Heart left ventricle (tissue), 16 donors: Measurements from ENCODE around the gene ENTR1. TPM values are rescaled to one million over a fixed set of nuclear protein-coding genes. Genes with fewer than 3 reads are reported as not detected.
"Not testable (repeated sequence)": the region's sequence is repeated elsewhere in the genome, so short reads cannot be mapped to it uniquely, and the experiment has no call there.

Experiments used
- ATAC-seq, 4 donors: fragments of 200-7000 bp; cut with Tn5 transposase; one replicate each; pipeline ENCODE4 v1.9.1; 2020 to 2022; ENCODE audit warnings: moderate library complexity in 4 of 4, mild to moderate bottlenecking in 3 of 4, moderate number of reproducible peaks in 1 of 4
- DNase-seq, 5 donors: peaks; one replicate each; pipeline ENCODE4 v3.0.0-alpha.2; 2020
- H3K27ac ChIP-seq, 12 donors: fragments of 200-600 bp; sonication (generic) in 4 of 12; one replicate each; pipeline versions ENCODE4 v1.5.0 to v1.8.0; 2016 to 2022; ENCODE audit warnings: mild to moderate bottlenecking in 2 of 12
- H3K27me3 ChIP-seq, 9 donors: fragments of 200-600 bp; sonication (generic) in 2 of 9; one replicate each; pipeline versions ENCODE4 v1.5.1 to v1.8.0; 2016 to 2022; ENCODE audit warnings: mild to moderate bottlenecking in 3 of 9
- H3K36me3 ChIP-seq, 9 donors: fragments of 200-600 bp; sonication (generic) in 2 of 9; one replicate each; pipeline versions ENCODE4 v1.5.0 to v1.8.0; 2018 to 2022; ENCODE audit warnings: mild to moderate bottlenecking in 2 of 9
- H3K4me1 ChIP-seq, 12 donors: fragments of 200-600 bp; sonication (generic) in 4 of 12; one replicate each; pipeline versions ENCODE4 v1.5.0 to v1.8.0; 2016 to 2022; ENCODE audit warnings: mild to moderate bottlenecking in 3 of 12
- H3K4me3 ChIP-seq, 12 donors: fragments of 200-600 bp; sonication (generic) in 4 of 12; one replicate each; pipeline versions ENCODE4 v1.5.0 to v1.8.0; 2017 to 2022; ENCODE audit warnings: mild to moderate bottlenecking in 9 of 12, moderate library complexity in 4 of 12
- H3K9me3 ChIP-seq, 12 donors: fragments of 200-600 bp; sonication (generic) in 4 of 12; one replicate each; pipeline versions ENCODE4 v1.5.0 to v1.8.0; 2016 to 2022; ENCODE audit warnings: mild to moderate bottlenecking in 1 of 12
- POLR2A ChIP-seq, 2 donors: fragments of 450-650 bp; IDR thresholded peaks; one replicate each; pipeline ENCODE4 v1.6.1; 2017; ENCODE audit warnings: antibody characterized with exemption in 2 of 2, mild to moderate bottlenecking in 2 of 2, moderate library complexity in 2 of 2
- WGBS, 4 donors: extraction: QIAGEN DNeasy Blood & Tissue Kit in 2 of 4; methylation state at CpG; one replicate each; pipeline versions ENCODE4 v1.1.5 to v1.1.7; 2013 to 2018; 5-methylcytosine and 5-hydroxymethylcytosine counted together
- intact Hi-C, 10 donors: fragments of 100-400 bp; cut with DNase I; formaldehyde crosslinking; loops; one replicate each; pipeline versions ENCODE4 v1.11.1 to v1.14.2; 2022
- polyA plus RNA-seq, 2 donors: library from polyadenylated mRNA; stranded (reverse); fragments of 200-250 nt; gene quantifications; one replicate each; pipeline ENCODE4 v1.2.3, GENCODE V29; 2013
- total RNA-seq, 9 donors: library from RNA; depleted of rRNA in 2 of 9; stranded (reverse); fragments of >200 nt in 2 of 9; fragmentation: NEBNext Ultra II Directional in 3 of 9; extraction: Animal tissue kit (Norgen Biotek cat#: 25700) in 3 of 9; gene quantifications; one replicate each; pipeline versions ENCODE4 v1.1.0 to v1.2.4, GENCODE V29; 2016 to 2023
- TF ChIP-seq, protein P1 (sequence below), 12 donors: fragments of 200-600 bp; sonication (generic) in 4 of 12; IDR thresholded peaks; one replicate each; pipeline versions ENCODE4 v1.5.0 to v1.8.0; 2018 to 2022; ENCODE audit warnings: antibody characterized with exemption in 12 of 12, mild to moderate bottlenecking in 5 of 12
- donor health status: ischemic (EF 13 %, LVEDD 7.1; RV severe dilation, severe dysfunction).
- donor health status: healthy with polysubstance abuse.
- donor health status: DM: no; HTN: yes; CAD: no.
- donor health status: DM: no; HTN: no; CAD: no.
- donor health status: ischemic (EF 25% LVEDD 6.9; RV normal size, moderate dysfunction).
- donor health status: ischemic (EF 25% LVEDD 5.7; RV mildly dilated, moderate dysfunction).
- donor health status: healthy.
- donor health status: DM: yes; HTN: yes; CAD: no.
- donor health status: ischemic (EF 35%, LVEDD 5.7; RV mildly dilated, moderate dysfunction).
- donor health status: nonischemic (EF 11% LVEDD 7.7; RV severe dilation, severe dysfunction).
- donor health status: DM: yes; HTN: yes; CAD: no.
- donor health status: PGD.
- donor health status: ischemic (EF 29% LVEDD 5.4; RV normal size, mild dysfunction).
- donor health status: nonischemic (EF 23%, LVEDD 6.1; RV moderate dilation, normal function).

Gene ENTR1
- total and polyA plus RNA-seq, 11 donors = 11.8 to 27.7 (median 18.4) TPM

GRCh38 chr9:136429683-136430491 is 19.5 kb upstream of the ENTR1 start:
- Histone ChIP-seq H3K4me3 (no peak overlapping the region), H3K27me3 (no peaks in the 10 kb centered on the region), H3K36me3 (peaks cover 0 to 69% (median 50%) of the 10 kb centered on the region in 9 donors), H3K27ac (peak overlapping the region in 2 of 12 donors; percentile 53 to 76), H3K4me1 (no peaks in the 10 kb centered on the region), H3K9me3 (no peaks in the 10 kb centered on the region)
- TF ChIP-seq, protein P1, sequence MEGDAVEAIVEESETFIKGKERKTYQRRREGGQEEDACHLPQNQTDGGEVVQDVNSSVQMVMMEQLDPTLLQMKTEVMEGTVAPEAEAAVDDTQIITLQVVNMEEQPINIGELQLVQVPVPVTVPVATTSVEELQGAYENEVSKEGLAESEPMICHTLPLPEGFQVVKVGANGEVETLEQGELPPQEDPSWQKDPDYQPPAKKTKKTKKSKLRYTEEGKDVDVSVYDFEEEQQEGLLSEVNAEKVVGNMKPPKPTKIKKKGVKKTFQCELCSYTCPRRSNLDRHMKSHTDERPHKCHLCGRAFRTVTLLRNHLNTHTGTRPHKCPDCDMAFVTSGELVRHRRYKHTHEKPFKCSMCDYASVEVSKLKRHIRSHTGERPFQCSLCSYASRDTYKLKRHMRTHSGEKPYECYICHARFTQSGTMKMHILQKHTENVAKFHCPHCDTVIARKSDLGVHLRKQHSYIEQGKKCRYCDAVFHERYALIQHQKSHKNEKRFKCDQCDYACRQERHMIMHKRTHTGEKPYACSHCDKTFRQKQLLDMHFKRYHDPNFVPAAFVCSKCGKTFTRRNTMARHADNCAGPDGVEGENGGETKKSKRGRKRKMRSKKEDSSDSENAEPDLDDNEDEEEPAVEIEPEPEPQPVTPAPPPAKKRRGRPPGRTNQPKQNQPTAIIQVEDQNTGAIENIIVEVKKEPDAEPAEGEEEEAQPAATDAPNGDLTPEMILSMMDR (IDR thresholded peaks at IDR 0.05) = no peak
- no peak for TF ChIP-seq POLR2A (IDR thresholded peaks at IDR 0.05)
- intact Hi-C loops = no loop called here
- ATAC-seq (peak in 3 of 4 donors; percentile 40 to 77 (median 41)), DNase-seq (no peak)
- 72 to 75% (median 74%) methylated on average over 32 of the region's 32 CpGs for WGBS, 4 donors

DNA sequence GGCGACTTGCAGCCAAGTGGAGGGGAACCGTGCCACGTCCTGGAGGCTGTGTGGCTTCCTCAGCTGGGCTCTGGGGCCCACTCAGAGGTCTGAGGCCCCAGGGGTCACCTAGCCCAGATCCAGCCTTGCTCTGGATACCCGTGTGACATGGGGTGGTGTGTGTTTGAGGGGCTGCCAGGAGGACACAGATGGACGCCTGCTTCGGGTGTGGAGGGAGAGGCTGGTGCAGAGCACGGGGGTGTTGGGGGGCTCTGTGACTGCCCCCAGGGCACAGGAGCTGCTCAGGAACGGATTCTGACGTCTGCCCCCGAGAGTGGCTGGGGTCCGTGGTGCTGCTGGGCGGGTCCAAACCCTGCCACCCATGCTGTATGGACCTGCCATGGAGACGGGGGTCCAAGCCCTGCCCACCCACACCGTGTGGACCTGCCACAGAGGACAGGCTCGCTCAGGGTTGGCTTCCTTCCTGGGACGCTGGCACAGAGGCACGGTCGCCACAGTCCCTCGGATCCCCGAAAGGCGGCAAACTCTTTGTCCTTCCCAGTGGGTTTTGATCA is 18.7 kb upstream of the ENTR1 start:
- Histone ChIP-seq H3K27ac (peak overlapping the region in 2 of 12 donors; percentile 19 to 76), H3K36me3 (peaks cover 0 to 76% (median 55%) of the 10 kb centered on the region in 9 donors), H3K4me1 (no peaks in the 10 kb centered on the region), H3K4me3 (no peak overlapping the region), H3K27me3 (no peaks in the 10 kb centered on the region), H3K9me3 (no peaks in the 10 kb centered on the region)
- TF ChIP-seq, protein P1 (IDR thresholded peaks at IDR 0.05) = no peak
- TF ChIP-seq POLR2A (IDR thresholded peaks at IDR 0.05) = no peak
- DNase-seq (no peak), ATAC-seq (peak in 1 of 4 donors; percentile 10)
- 86 to 92% (median 89%) methylated on average over 15 to 21 of the region's 21 CpGs for WGBS, 4 donors
- intact Hi-C loops = no loop called here

GRCh38 chr9:136426787-136427186 is 16.4 kb upstream of the ENTR1 start:
- no peak for ATAC-seq
- DNase-seq = no peak
- peaks cover 0 to 83% (median 63%) of the 10 kb centered on the region in 9 donors for H3K36me3 ChIP-seq
- no peak overlapping the region for H3K4me3 ChIP-seq
- TF ChIP-seq, protein P1 (IDR thresholded peaks at IDR 0.05) = no peak
- TF ChIP-seq POLR2A (IDR thresholded peaks at IDR 0.05) = no peak
- no peak overlapping the region for H3K27ac ChIP-seq
- intact Hi-C loops = no loop called here
- H3K27me3 ChIP-seq = no peaks in the 10 kb centered on the region
- 79 to 91% (median 84%) methylated on average over 12 of the region's 12 CpGs for WGBS, 4 donors
- no peaks in the 10 kb centered on the region for H3K9me3 ChIP-seq
- no peaks in the 10 kb centered on the region for H3K4me1 ChIP-seq

- H3K4me1 ChIP-seq, DNase-seq, intact Hi-C loops, H3K4me3 ChIP-seq, H3K27me3 ChIP-seq, H3K27ac ChIP-seq, ATAC-seq, H3K9me3 ChIP-seq: not testable (repeated sequence)
- 80 to 87% (median 83%) methylated on average over 7 of the region's 7 CpGs for WGBS, 4 donors
- H3K36me3 ChIP-seq = peaks cover 0 to 91% (median 72%) of the 10 kb centered on the region in 9 donors
These were observed 15.0 kb upstream of the ENTR1 start for GRCh38 chr9:136425367-136425766.
